22Rv1 (cell line): ENCODE measurements around the gene HSDL2.

ENCODE experiments used
- ZFX ChIP-seq: fragments of 450-650 bp; IDR thresholded peaks from 2 replicates; pipeline ENCODE4 v1.6.1; 2017; ENCODE audit warnings: antibody characterized with exemption, borderline replicate concordance
- TF ChIP-seq, protein P1 (sequence below): fragments of 450-650 bp; IDR thresholded peaks from 2 replicates; pipeline ENCODE4 v1.5.1; 2017; ENCODE audit warnings: mild to moderate bottlenecking

DNA sequence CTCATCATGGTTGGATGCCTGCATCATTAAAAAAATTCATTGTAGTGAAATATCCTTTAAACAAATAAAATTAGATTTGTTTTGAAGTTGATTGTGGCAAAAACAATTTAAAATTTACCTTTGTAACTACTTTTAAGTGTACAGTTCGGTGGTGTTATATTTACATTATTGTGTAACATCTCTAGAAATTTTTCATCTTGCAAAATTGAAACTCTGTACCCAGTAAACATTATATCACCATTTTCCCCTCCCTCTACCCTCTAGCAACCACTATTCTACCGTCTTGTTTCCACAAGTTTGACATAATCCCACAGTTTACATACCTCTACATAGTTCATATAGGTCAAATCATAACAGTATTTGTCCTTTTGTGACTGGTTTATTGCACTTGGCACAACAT is 104.7 kb downstream of the HSDL2 start:
- TF ChIP-seq, protein P1, sequence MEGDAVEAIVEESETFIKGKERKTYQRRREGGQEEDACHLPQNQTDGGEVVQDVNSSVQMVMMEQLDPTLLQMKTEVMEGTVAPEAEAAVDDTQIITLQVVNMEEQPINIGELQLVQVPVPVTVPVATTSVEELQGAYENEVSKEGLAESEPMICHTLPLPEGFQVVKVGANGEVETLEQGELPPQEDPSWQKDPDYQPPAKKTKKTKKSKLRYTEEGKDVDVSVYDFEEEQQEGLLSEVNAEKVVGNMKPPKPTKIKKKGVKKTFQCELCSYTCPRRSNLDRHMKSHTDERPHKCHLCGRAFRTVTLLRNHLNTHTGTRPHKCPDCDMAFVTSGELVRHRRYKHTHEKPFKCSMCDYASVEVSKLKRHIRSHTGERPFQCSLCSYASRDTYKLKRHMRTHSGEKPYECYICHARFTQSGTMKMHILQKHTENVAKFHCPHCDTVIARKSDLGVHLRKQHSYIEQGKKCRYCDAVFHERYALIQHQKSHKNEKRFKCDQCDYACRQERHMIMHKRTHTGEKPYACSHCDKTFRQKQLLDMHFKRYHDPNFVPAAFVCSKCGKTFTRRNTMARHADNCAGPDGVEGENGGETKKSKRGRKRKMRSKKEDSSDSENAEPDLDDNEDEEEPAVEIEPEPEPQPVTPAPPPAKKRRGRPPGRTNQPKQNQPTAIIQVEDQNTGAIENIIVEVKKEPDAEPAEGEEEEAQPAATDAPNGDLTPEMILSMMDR: no peak
- no peak for TF ChIP-seq ZFX
